H9 (cell line): ENCODE data around the gene GLRX3. TPM values are rescaled to one million over a fixed set of nuclear protein-coding genes. Genes with fewer than 3 reads are reported as not detected.

Experiments
- DNase-seq: peaks from one replicate; pipeline ENCODE4 v3.0.0-alpha.2; 2017
- H2AFZ ChIP-seq: one replicate; pipeline ENCODE4 v1.6.1; 2013; ENCODE audit warnings: mild to moderate bottlenecking, low read length, control low read depth, moderate library complexity
- H2AK5ac ChIP-seq: 2 replicates; pipeline ENCODE4 v1.6.1; 2013; ENCODE audit warnings: low read length, control low read depth, mixed read lengths; ENCODE audit not compliant: insufficient read length
- H2BK120ac ChIP-seq: one replicate; pipeline ENCODE4 v1.6.1; 2013; ENCODE audit warnings: low read depth, mild to moderate bottlenecking, low read length, control low read depth, inconsistent platforms; ENCODE audit not compliant: poor library complexity, severe bottlenecking
- H2BK12ac ChIP-seq: 2 replicates; pipeline ENCODE4 v1.6.1; 2013; ENCODE audit warnings: low read length, control low read depth, mixed read lengths, low read depth; ENCODE audit not compliant: insufficient read length
- H2BK15ac ChIP-seq: 2 replicates; pipeline ENCODE4 v1.6.1; 2013; ENCODE audit warnings: low read depth, low read length, control low read depth
- H2BK20ac ChIP-seq: one replicate; pipeline ENCODE4 v1.6.1; 2013; ENCODE audit warnings: low read depth, mild to moderate bottlenecking, low read length, control low read depth, inconsistent platforms; ENCODE audit not compliant: poor library complexity, severe bottlenecking
- H2BK5ac ChIP-seq: 2 replicates; pipeline ENCODE4 v1.6.1; 2013; ENCODE audit warnings: low read length, control low read depth, mixed read lengths; ENCODE audit not compliant: insufficient read length
- H3K14ac ChIP-seq: 2 replicates; pipeline ENCODE4 v1.6.1; 2013; ENCODE audit warnings: low read length, control low read depth; ENCODE audit not compliant: insufficient read depth
- H3K18ac ChIP-seq: 2 replicates; pipeline ENCODE4 v1.6.1; 2013; ENCODE audit warnings: low read depth, mild to moderate bottlenecking, mixed read lengths, low read length, control low read depth; ENCODE audit not compliant: insufficient read length
- H3K23ac ChIP-seq: 2 replicates; pipeline ENCODE4 v1.6.1; 2013; ENCODE audit warnings: low read length, control low read depth, mixed read lengths, low read depth; ENCODE audit not compliant: insufficient read length
- H3K23me2 ChIP-seq: 2 replicates; pipeline ENCODE4 v1.6.1; 2013; ENCODE audit warnings: low read depth, mild to moderate bottlenecking, mixed read lengths, low read length, control low read depth; ENCODE audit not compliant: insufficient read length, poor library complexity, severe bottlenecking
- H3K27ac ChIP-seq: 2 replicates; pipeline ENCODE4 v1.5.1; 2013; ENCODE audit warnings: low read length, control low read depth, mixed read lengths, low read depth; ENCODE audit not compliant: insufficient read length
- H3K27me3 ChIP-seq: 2 replicates; pipeline ENCODE4 v1.6.1; 2013; ENCODE audit warnings: low read length, control low read depth, inconsistent platforms; ENCODE audit not compliant: insufficient read depth
- H3K4ac ChIP-seq: 2 replicates; pipeline ENCODE4 v1.6.1; 2013; ENCODE audit warnings: low read depth, mild to moderate bottlenecking, control low read depth, inconsistent platforms, low read length, moderate library complexity
- H3K4me1 ChIP-seq: 2 replicates; pipeline ENCODE4 v1.6.1; 2013; ENCODE audit warnings: low read length, control low read depth, inconsistent platforms; ENCODE audit not compliant: insufficient read depth
- H3K4me2 ChIP-seq: 2 replicates; pipeline ENCODE4 v1.6.1; 2013; ENCODE audit warnings: low read length, control low read depth, mixed read lengths; ENCODE audit not compliant: insufficient read length, insufficient read depth
- H3K56ac ChIP-seq: 2 replicates; pipeline ENCODE4 v1.6.1; 2013; ENCODE audit warnings: low read depth, mild to moderate bottlenecking, mixed read lengths, low read length, control low read depth; ENCODE audit not compliant: insufficient read length
- H3K79me1 ChIP-seq: 2 replicates; pipeline ENCODE4 v1.6.1; 2013; ENCODE audit warnings: low read depth, mild to moderate bottlenecking, moderate library complexity, low read length, control low read depth, inconsistent platforms; ENCODE audit not compliant: insufficient read depth, poor library complexity, severe bottlenecking
- H3K79me2 ChIP-seq: 2 replicates; pipeline ENCODE4 v1.6.1; 2013; ENCODE audit warnings: low read length, control low read depth, inconsistent platforms; ENCODE audit not compliant: insufficient read depth
- H3K9ac ChIP-seq: 2 replicates; pipeline ENCODE4 v1.6.1; 2013; ENCODE audit warnings: low read length, control low read depth, mixed read lengths; ENCODE audit not compliant: insufficient read length; ENCODE audit errors: extremely low read depth
- H3K9me3 ChIP-seq: one replicate; pipeline ENCODE4 v1.6.1; 2013; ENCODE audit warnings: low read depth, low read length, inconsistent platforms; ENCODE audit not compliant: control insufficient read depth
- H3T11ph ChIP-seq: one replicate; pipeline ENCODE4 v1.6.1; 2013; ENCODE audit warnings: mild to moderate bottlenecking, low read length, control low read depth, inconsistent platforms
- H4K20me1 ChIP-seq: one replicate; pipeline ENCODE4 v1.6.1; 2013; ENCODE audit not compliant: control insufficient read depth, insufficient read length, insufficient read depth
- H4K5ac ChIP-seq: 2 replicates; pipeline ENCODE4 v1.6.1; 2013; ENCODE audit warnings: low read depth, mild to moderate bottlenecking, mixed read lengths, low read length, control low read depth; ENCODE audit not compliant: insufficient read length
- H4K8ac ChIP-seq: replicated peaks from 2 replicates; pipeline ENCODE4 v1.6.1; 2013; ENCODE audit warnings: low read length, control low read depth, mixed read lengths, low read depth; ENCODE audit not compliant: insufficient read length
- H4K91ac ChIP-seq: 2 replicates; pipeline ENCODE4 v1.6.1; 2013; ENCODE audit warnings: low read depth, mild to moderate bottlenecking, moderate library complexity, mixed read lengths, low read length, control low read depth; ENCODE audit not compliant: insufficient read length
- H3K27ac Mint-ChIP-seq, 3 experiments: 2 replicates in 2 of 3; 3 replicates in 1 of 3; pipeline ENCODE4 v1.8.0; 2020 to 2021; ENCODE audit warnings: mixed read lengths in 3 of 3, mild to moderate bottlenecking in 1 of 3, moderate library complexity in 1 of 3
- H3K27me3 Mint-ChIP-seq: 2 replicates; pipeline ENCODE4 v1.8.0; 2021; ENCODE audit warnings: low read depth, mild to moderate bottlenecking, moderate library complexity, mixed read lengths
- H3K36me3 Mint-ChIP-seq, 3 experiments: 2 replicates in 2 of 3; 3 replicates in 1 of 3; pipeline ENCODE4 v1.8.0; 2020 to 2021; ENCODE audit warnings: low read depth in 3 of 3, mixed read lengths in 3 of 3; ENCODE audit not compliant: insufficient read depth in 1 of 3
- H3K4me1 Mint-ChIP-seq, 2 experiments: 2 replicates each; pipeline ENCODE4 v1.8.0; 2020; ENCODE audit warnings: mixed read lengths in 2 of 2
- H3K4me3 Mint-ChIP-seq, 2 experiments: 2 replicates in 1 of 2; 3 replicates in 1 of 2; pipeline ENCODE4 v1.8.0; 2020 to 2021; ENCODE audit warnings: mild to moderate bottlenecking in 2 of 2, mixed read lengths in 2 of 2, moderate library complexity in 1 of 2
- H3K9me3 Mint-ChIP-seq, 2 experiments: 2 replicates in 1 of 2; 3 replicates in 1 of 2; pipeline ENCODE4 v1.8.0; 2020; ENCODE audit warnings: mild to moderate bottlenecking in 2 of 2, mixed read lengths in 2 of 2, moderate library complexity in 1 of 2
- WGBS: extraction: QIAGEN DNeasy Blood & Tissue Kit; methylation state at CpG from one replicate; pipeline ENCODE4 v1.1.7; 2013; ENCODE audit warnings: missing lambda C conversion rate, low lambda C conversion rate, mixed read lengths; ENCODE audit not compliant: insufficient read length; ENCODE audit errors: extremely low coverage; 5-methylcytosine and 5-hydroxymethylcytosine counted together
- total RNA-seq: library from RNA; stranded (reverse); gene quantifications from 2 replicates; pipeline ENCODE4 v1.2.1, GENCODE V29; 2021
- TF ChIP-seq, protein P1 (sequence below): fragments of 200-600 bp; sonication (generic); conservative IDR thresholded peaks from 3 replicates; pipeline ENCODE4 v1.8.0; 2021; ENCODE audit warnings: antibody characterized with exemption, mild to moderate bottlenecking

The GLRX3 gene
- total RNA-seq, 1 experiment from 2014 or later, result 139 TPM

DNA sequence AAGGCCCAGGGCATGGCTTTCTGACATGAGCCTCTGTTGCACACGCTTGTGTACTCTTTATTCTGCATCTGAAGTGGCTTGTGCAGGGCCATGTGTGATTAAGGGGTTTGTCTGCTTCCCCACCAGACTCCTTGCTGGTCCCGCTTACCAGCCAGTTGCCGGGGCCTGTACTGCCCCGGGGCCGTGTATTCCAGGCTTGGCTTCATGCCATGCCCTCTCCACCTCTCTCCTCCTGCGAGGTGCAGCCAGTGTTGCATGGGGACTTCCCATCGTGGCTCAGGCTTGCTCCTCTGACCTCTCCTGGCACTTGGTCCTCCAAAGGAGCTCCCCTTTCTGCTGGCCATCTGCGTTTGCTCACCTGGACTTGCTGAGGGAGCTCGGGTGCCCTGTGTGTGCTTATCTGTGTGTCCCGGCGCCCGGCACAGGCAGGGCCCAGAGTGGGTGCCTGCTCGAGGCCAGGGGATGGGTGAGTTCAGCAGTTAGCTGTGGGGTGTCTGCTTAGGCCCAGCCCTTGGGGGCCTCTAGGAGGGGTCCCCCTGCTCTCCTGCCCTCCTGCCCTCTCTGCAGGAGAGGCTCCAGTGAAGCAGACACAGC is 14.6 kb upstream of the GLRX3 start:
- H3K9me3 ChIP-seq, result peaks cover 5% of the 10 kb centered on the region
- H2AK5ac ChIP-seq, result no peak overlapping the region
- H4K20me1 ChIP-seq, result no peaks in the 10 kb centered on the region
- no CpG with 5 or more reads among the region's 13 CpGs for WGBS
- H2BK15ac ChIP-seq, result no peak overlapping the region
- Mint-ChIP-seq H3K36me3 (peaks cover 7 to 11% (median 9%) of the 10 kb centered on the region in 3 experiments; a peak in 5 of 7 replicates), H3K27ac (peak overlapping the region in 1 of 3 experiments; percentile 89; a peak in 1 of 7 replicates), H3K4me1 (no peaks in the 10 kb centered on the region; a peak in 1 of 4 replicates), H3K4me3 (no peak overlapping the region), H3K27me3 (peaks cover 10% of the 10 kb centered on the region), H3K9me3 (peaks cover 23% of the 10 kb centered on the region in 2 experiments)
- no peak overlapping the region for H3K23ac ChIP-seq
- no peak overlapping the region for H2BK20ac ChIP-seq
- H3K9ac ChIP-seq, result no peak overlapping the region
- no peak for DNase-seq
- H3K18ac ChIP-seq, result no peak overlapping the region
- no peak overlapping the region for H4K91ac ChIP-seq
- H3K4me2 ChIP-seq, result no peak overlapping the region
- H2BK120ac ChIP-seq, result no peak overlapping the region
- H3K79me2 ChIP-seq, result no peaks in the 10 kb centered on the region
- no peak overlapping the region for H3K4ac ChIP-seq
- H3K23me2 ChIP-seq, result no peaks in the 10 kb centered on the region
- H3K27ac ChIP-seq, result no peak overlapping the region
- H3K79me1 ChIP-seq, result no peaks in the 10 kb centered on the region
- H3K27me3 ChIP-seq, result no peaks in the 10 kb centered on the region
- H2BK5ac ChIP-seq, result no peak overlapping the region
- TF ChIP-seq, protein P1, sequence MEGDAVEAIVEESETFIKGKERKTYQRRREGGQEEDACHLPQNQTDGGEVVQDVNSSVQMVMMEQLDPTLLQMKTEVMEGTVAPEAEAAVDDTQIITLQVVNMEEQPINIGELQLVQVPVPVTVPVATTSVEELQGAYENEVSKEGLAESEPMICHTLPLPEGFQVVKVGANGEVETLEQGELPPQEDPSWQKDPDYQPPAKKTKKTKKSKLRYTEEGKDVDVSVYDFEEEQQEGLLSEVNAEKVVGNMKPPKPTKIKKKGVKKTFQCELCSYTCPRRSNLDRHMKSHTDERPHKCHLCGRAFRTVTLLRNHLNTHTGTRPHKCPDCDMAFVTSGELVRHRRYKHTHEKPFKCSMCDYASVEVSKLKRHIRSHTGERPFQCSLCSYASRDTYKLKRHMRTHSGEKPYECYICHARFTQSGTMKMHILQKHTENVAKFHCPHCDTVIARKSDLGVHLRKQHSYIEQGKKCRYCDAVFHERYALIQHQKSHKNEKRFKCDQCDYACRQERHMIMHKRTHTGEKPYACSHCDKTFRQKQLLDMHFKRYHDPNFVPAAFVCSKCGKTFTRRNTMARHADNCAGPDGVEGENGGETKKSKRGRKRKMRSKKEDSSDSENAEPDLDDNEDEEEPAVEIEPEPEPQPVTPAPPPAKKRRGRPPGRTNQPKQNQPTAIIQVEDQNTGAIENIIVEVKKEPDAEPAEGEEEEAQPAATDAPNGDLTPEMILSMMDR, result no peak
- H2BK12ac ChIP-seq, result no peak overlapping the region
- no peak overlapping the region for H2AFZ ChIP-seq
- H4K8ac ChIP-seq, result no peak overlapping the region
- H3T11ph ChIP-seq, result no peak overlapping the region
- H3K4me1 ChIP-seq, result no peaks in the 10 kb centered on the region
- no peak overlapping the region for H3K14ac ChIP-seq
- no peak overlapping the region for H4K5ac ChIP-seq
- H3K56ac ChIP-seq, result no peak overlapping the region
